MM.1S (cell line): Measurements from ENCODE around the gene XYLT1.

Experiments
- DNase-seq: peaks from one replicate; pipeline ENCODE4 v3.0.0-alpha.2; 2015
- H2AFZ ChIP-seq: fragments of 300-600 bp; sonication (generic); 2 replicates; pipeline ENCODE4 v1.6.0; 2016; ENCODE audit warnings: antibody characterized with exemption, low read length
- H3F3A ChIP-seq: fragments of 300-600 bp; sonication (generic); 2 replicates; pipeline ENCODE4 v1.6.1; 2016; ENCODE audit warnings: mild to moderate bottlenecking, antibody characterized with exemption, low read length, moderate library complexity, mixed read lengths; ENCODE audit not compliant: insufficient read depth
- H3K27ac ChIP-seq: fragments of 300-600 bp; sonication (generic); 2 replicates; pipeline ENCODE4 v1.5.1; 2016; ENCODE audit warnings: mild to moderate bottlenecking, low read length
- H3K27me3 ChIP-seq: fragments of 300-600 bp; sonication (generic); replicated peaks from 2 replicates; pipeline ENCODE4 v1.6.0; 2016; ENCODE audit warnings: low read length; ENCODE audit not compliant: insufficient read depth
- H3K36me3 ChIP-seq: fragments of 300-600 bp; sonication (generic); replicated peaks from 2 replicates; pipeline ENCODE4 v1.6.1; 2016; ENCODE audit warnings: mild to moderate bottlenecking, low read length, mixed read lengths; ENCODE audit not compliant: insufficient read depth
- H3K4me1 ChIP-seq: fragments of 300-600 bp; sonication (generic); 2 replicates; pipeline ENCODE4 v1.6.1; 2016; ENCODE audit warnings: low read length, mixed read lengths
- H3K4me2 ChIP-seq: fragments of 300-600 bp; sonication (generic); 2 replicates; pipeline ENCODE4 v1.6.0; 2016; ENCODE audit warnings: low read depth, low read length
- H3K4me3 ChIP-seq: fragments of 300-600 bp; sonication (generic); 2 replicates; pipeline ENCODE4 v1.5.1; 2016; ENCODE audit warnings: low read length, mixed read lengths
- H3K79me2 ChIP-seq: fragments of 300-600 bp; sonication (generic); 2 replicates; pipeline ENCODE4 v1.6.1; 2016; ENCODE audit warnings: mixed run types, low read length, mixed read lengths
- H3K9ac ChIP-seq: fragments of 300-600 bp; sonication (generic); 2 replicates; pipeline ENCODE4 v1.6.1; 2016; ENCODE audit warnings: low read length, mixed read lengths
- H3K9me2 ChIP-seq: fragments of 300-600 bp; sonication (generic); replicated peaks from 2 replicates; pipeline ENCODE4 v1.6.1; 2016; ENCODE audit warnings: mild to moderate bottlenecking, low read length, mixed read lengths; ENCODE audit not compliant: insufficient read depth
- H3K9me3 ChIP-seq: fragments of 300-600 bp; sonication (generic); replicated peaks from 2 replicates; pipeline ENCODE4 v1.6.1; 2016; ENCODE audit warnings: mild to moderate bottlenecking, low read length, mixed read lengths; ENCODE audit not compliant: insufficient read depth
- H4K20me1 ChIP-seq: fragments of 300-600 bp; sonication (generic); 2 replicates; pipeline ENCODE4 v1.6.1; 2016; ENCODE audit warnings: mild to moderate bottlenecking, low read length, moderate library complexity, mixed read lengths; ENCODE audit not compliant: insufficient read depth
- CTCF ChIP-seq: fragments of 300-600 bp; sonication (generic); IDR thresholded peaks from 2 replicates; pipeline ENCODE4 v1.5.1; 2016; ENCODE audit warnings: antibody characterized with exemption, low read length, mixed read lengths
- EZH2 ChIP-seq: fragments of 300-600 bp; sonication (generic); optimal IDR thresholded peaks from 2 replicates; pipeline ENCODE3; 2017; ENCODE audit warnings: low read depth, mild to moderate bottlenecking, antibody characterized with exemption, low read length, mixed read lengths
- EZH2phosphoT487 ChIP-seq: fragments of 300-600 bp; sonication (generic); IDR thresholded peaks from 2 replicates; pipeline ENCODE4 v1.6.1; 2018; ENCODE audit warnings: antibody characterized with exemption, low read length

Gene XYLT1

GRCh38 chr16:17105239-17105797 lies 365.4 kb downstream of the XYLT1 start:
- Histone ChIP-seq H3K9ac (no peak overlapping the region), H3F3A (no peaks in the 10 kb centered on the region), H3K4me3 (no peak overlapping the region), H3K36me3 (no peaks in the 10 kb centered on the region), H3K9me2 (no peaks in the 10 kb centered on the region), H2AFZ (no peak overlapping the region), H4K20me1 (no peaks in the 10 kb centered on the region), H3K27me3 (no peaks in the 10 kb centered on the region), H3K9me3 (no peaks in the 10 kb centered on the region), H3K79me2 (no peaks in the 10 kb centered on the region), H3K27ac (no peak overlapping the region), H3K4me1 (no peaks in the 10 kb centered on the region), H3K4me2 (no peak overlapping the region)
- no peak for TF ChIP-seq EZH2
- DNase-seq: no peak

GRCh38 chr16:17104654-17105053 lies 366.1 kb downstream of the XYLT1 start:
- H3K79me2 ChIP-seq: no peaks in the 10 kb centered on the region
- H3K9me3 ChIP-seq: no peaks in the 10 kb centered on the region
- no peaks in the 10 kb centered on the region for H4K20me1 ChIP-seq
- no peaks in the 10 kb centered on the region for H3K4me1 ChIP-seq
- TF ChIP-seq EZH2phosphoT487 (no peak), CTCF (no peak), EZH2 (no peak)
- H3K27me3 ChIP-seq: no peaks in the 10 kb centered on the region
- no peak overlapping the region for H3K27ac ChIP-seq
- H2AFZ ChIP-seq: no peak overlapping the region
- no peaks in the 10 kb centered on the region for H3K36me3 ChIP-seq
- H3K4me2 ChIP-seq: no peak overlapping the region
- no peak overlapping the region for H3K4me3 ChIP-seq
- H3K9ac ChIP-seq: no peak overlapping the region
- DNase-seq: no peak
- H3F3A ChIP-seq: no peaks in the 10 kb centered on the region
- H3K9me2 ChIP-seq: no peaks in the 10 kb centered on the region

GRCh38 chr16:17103216-17103615 lies 367.5 kb downstream of the XYLT1 start:
- H2AFZ ChIP-seq: no peak overlapping the region
- no peak overlapping the region for H3K4me2 ChIP-seq
- no peak for TF ChIP-seq EZH2phosphoT487
- no peak for TF ChIP-seq CTCF
- no peak for TF ChIP-seq EZH2
- no peak for DNase-seq
- no peaks in the 10 kb centered on the region for H4K20me1 ChIP-seq
- no peaks in the 10 kb centered on the region for H3K4me1 ChIP-seq
- H3K36me3 ChIP-seq: no peaks in the 10 kb centered on the region
- no peaks in the 10 kb centered on the region for H3K9me3 ChIP-seq
- no peak overlapping the region for H3K27ac ChIP-seq
- no peaks in the 10 kb centered on the region for H3K9me2 ChIP-seq
- H3K9ac ChIP-seq: no peak overlapping the region
- no peaks in the 10 kb centered on the region for H3K27me3 ChIP-seq
- H3K4me3 ChIP-seq: no peak overlapping the region
- H3K79me2 ChIP-seq: no peaks in the 10 kb centered on the region
- H3F3A ChIP-seq: no peaks in the 10 kb centered on the region

- no peak for TF ChIP-seq EZH2phosphoT487
- no peak for TF ChIP-seq EZH2
- TF ChIP-seq CTCF: no peak
- no peak overlapping the region for H3K9ac ChIP-seq
- H3K9me3 ChIP-seq: no peaks in the 10 kb centered on the region
- no peaks in the 10 kb centered on the region for H3K79me2 ChIP-seq
- no peaks in the 10 kb centered on the region for H3K9me2 ChIP-seq
- DNase-seq: no peak
- H2AFZ ChIP-seq: no peak overlapping the region
- no peak overlapping the region for H3K4me3 ChIP-seq
- H3K27me3 ChIP-seq: no peaks in the 10 kb centered on the region
- no peak overlapping the region for H3K27ac ChIP-seq
- H3K4me2 ChIP-seq: no peak overlapping the region
- H3K36me3 ChIP-seq: no peaks in the 10 kb centered on the region
- no peaks in the 10 kb centered on the region for H3K4me1 ChIP-seq
- no peaks in the 10 kb centered on the region for H4K20me1 ChIP-seq
- H3F3A ChIP-seq: no peaks in the 10 kb centered on the region
Measured at GRCh38 chr16:17101646-17102045, 369.1 kb downstream of the XYLT1 start.
